DMS114 treated with DMSO at 0.1 percent for 48 hours (cell line): ENCODE data around the gene UNC13A.

Experiments
- DNase-seq: peaks from one replicate; lab custom pipeline; 2025; ENCODE audit not compliant: unreplicated experiment; lab: John Stamatoyannopoulos, UW

Gene UNC13A

GRCh38 chr19:17673937-17674799 is 14.0 kb downstream of the UNC13A start:
- no peak for DNase-seq

GRCh38 chr19:17671906-17672305 is 16.2 kb downstream of the UNC13A start:
- DNase-seq, result peak; percentile 68

GRCh38 chr19:17669419-17669818 is 18.7 kb downstream of the UNC13A start:
- no peak for DNase-seq

- DNase-seq, result no peak
These were observed 23.1 kb downstream of the UNC13A start for GRCh38 chr19:17665058-17665457.

- DNase-seq, result no peak
These were observed 28.2 kb downstream of the UNC13A start for GRCh38 chr19:17659996-17660395.

GRCh38 chr19:17658666-17659065 is 29.5 kb downstream of the UNC13A start:
- no peak for DNase-seq

GRCh38 chr19:17658240-17658639 is 29.9 kb downstream of the UNC13A start:
- DNase-seq, result no peak

GRCh38 chr19:17656970-17657369 is 31.2 kb downstream of the UNC13A start:
- no peak for DNase-seq

GRCh38 chr19:17655751-17656472 is 32.2 kb downstream of the UNC13A start:
- DNase-seq, result no peak

- no peak for DNase-seq
These were observed 33.2 kb downstream of the UNC13A start for GRCh38 chr19:17654993-17655392.

- no peak for DNase-seq
These were observed 35.5 kb downstream of the UNC13A start for GRCh38 chr19:17652627-17653026.

GRCh38 chr19:17648786-17649185 is 39.4 kb downstream of the UNC13A start:
- no peak for DNase-seq

- no peak for DNase-seq
These were observed 40.0 kb downstream of the UNC13A start for GRCh38 chr19:17648097-17648660.

GRCh38 chr19:17647071-17648020 is 40.8 kb downstream of the UNC13A start:
- DNase-seq, result no peak

- no peak for DNase-seq
These were observed 41.7 kb downstream of the UNC13A start for GRCh38 chr19:17646441-17646840.

GRCh38 chr19:17645339-17645963 is 42.7 kb downstream of the UNC13A start:
- no peak for DNase-seq

GRCh38 chr19:17642656-17643055 is 45.5 kb downstream of the UNC13A start:
- DNase-seq, result no peak

- no peak for DNase-seq
These were observed 46.3 kb downstream of the UNC13A start for GRCh38 chr19:17641846-17642245.

- no peak for DNase-seq
These were observed 47.0 kb downstream of the UNC13A start for GRCh38 chr19:17641181-17641580.

GRCh38 chr19:17633700-17634099 is 54.5 kb downstream of the UNC13A start:
- no peak for DNase-seq
